Parathyroid adenoma (tissue), 2 donors: ENCODE results near the gene ADGRV1.
"Not testable (repeated sequence)": the region's sequence is repeated elsewhere in the genome, so short reads cannot be mapped to it uniquely, and the experiment has no call there.

Experiments used
- H2AFZ ChIP-seq: fragments of 300-600 bp; sonication (generic); one replicate; pipeline ENCODE4 v1.7.0; 2017; ENCODE audit warnings: antibody characterized with exemption, mild to moderate bottlenecking
- H3K27ac ChIP-seq: fragments of 300-600 bp; sonication (generic); one replicate; pipeline ENCODE4 v1.7.0; 2017
- H3K27me3 ChIP-seq: fragments of 300-600 bp; sonication (generic); one replicate; pipeline ENCODE4 v1.7.0; 2017; ENCODE audit warnings: low read length; ENCODE audit not compliant: control insufficient read depth, insufficient read depth
- H3K36me3 ChIP-seq: fragments of 300-600 bp; sonication (generic); one replicate; pipeline ENCODE4 v1.7.0; 2017; ENCODE audit warnings: low read length; ENCODE audit not compliant: control insufficient read depth, insufficient read depth
- H3K4me1 ChIP-seq: fragments of 300-600 bp; sonication (generic); one replicate; pipeline ENCODE4 v1.7.0; 2017; ENCODE audit warnings: control low read depth
- H3K4me2 ChIP-seq: fragments of 300-600 bp; sonication (generic); one replicate; pipeline ENCODE4 v1.7.0; 2017; ENCODE audit warnings: low read length
- H3K4me3 ChIP-seq: fragments of 300-600 bp; sonication (generic); one replicate; pipeline ENCODE4 v1.7.0; 2017; ENCODE audit warnings: low read depth, low read length
- H3K79me2 ChIP-seq: fragments of 300-600 bp; sonication (generic); one replicate; pipeline ENCODE4 v1.7.0; 2017; ENCODE audit warnings: control low read depth
- H3K9ac ChIP-seq: fragments of 300-600 bp; sonication (generic); one replicate; pipeline ENCODE4 v1.7.0; 2017; ENCODE audit warnings: mild to moderate bottlenecking
- H3K9me3 ChIP-seq: fragments of 300-600 bp; sonication (generic); one replicate; pipeline ENCODE4 v1.7.0; 2017; ENCODE audit warnings: low read length; ENCODE audit not compliant: control insufficient read depth
- CTCF ChIP-seq: fragments of 300-600 bp; sonication (generic); IDR thresholded peaks from one replicate; pipeline ENCODE4 v1.7.0; 2017; ENCODE audit warnings: antibody characterized with exemption, mild to moderate bottlenecking
- donor health status: primary hyperparathyroidism.

Gene ADGRV1

GRCh38 chr5:90813392-90813791 lies 254.8 kb downstream of the ADGRV1 start:
- no peak for TF ChIP-seq CTCF
- no peaks in the 10 kb centered on the region for H3K36me3 ChIP-seq
- H3K9me3 ChIP-seq = no peaks in the 10 kb centered on the region
- no peak overlapping the region for H2AFZ ChIP-seq
- no peak overlapping the region for H3K4me3 ChIP-seq
- no peak overlapping the region for H3K27ac ChIP-seq
- H3K79me2 ChIP-seq = no peaks in the 10 kb centered on the region
- no peaks in the 10 kb centered on the region for H3K4me1 ChIP-seq
- no peak overlapping the region for H3K4me2 ChIP-seq
- H3K27me3 ChIP-seq = no peaks in the 10 kb centered on the region
- H3K9ac ChIP-seq = no peak overlapping the region

DNA sequence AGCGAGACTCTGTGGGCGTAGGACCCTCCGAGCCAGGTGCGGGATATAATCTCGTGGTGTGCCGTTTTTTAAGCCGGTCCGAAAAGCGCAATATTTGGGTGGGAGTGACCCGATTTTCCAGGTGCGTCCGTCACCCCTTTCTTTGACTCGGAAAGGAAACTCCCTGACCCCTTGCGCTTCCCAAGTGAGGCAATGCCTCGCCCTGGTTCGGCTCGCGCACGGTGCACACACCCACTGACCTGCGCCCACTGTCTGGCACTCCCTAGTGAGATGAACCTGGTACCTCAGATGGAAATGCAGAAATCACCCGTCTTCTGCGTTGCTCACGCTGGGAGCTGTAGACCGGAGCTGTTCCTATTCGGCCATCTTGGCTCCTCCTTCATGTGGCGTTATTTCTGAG lies 263.5 kb downstream of the ADGRV1 start:
- H2AFZ ChIP-seq, H3K27me3 ChIP-seq, H3K36me3 ChIP-seq, H3K9ac ChIP-seq, H3K9me3 ChIP-seq, H3K79me2 ChIP-seq, H3K4me3 ChIP-seq, H3K27ac ChIP-seq, H3K4me2 ChIP-seq, H3K4me1 ChIP-seq: not testable (repeated sequence)

DNA sequence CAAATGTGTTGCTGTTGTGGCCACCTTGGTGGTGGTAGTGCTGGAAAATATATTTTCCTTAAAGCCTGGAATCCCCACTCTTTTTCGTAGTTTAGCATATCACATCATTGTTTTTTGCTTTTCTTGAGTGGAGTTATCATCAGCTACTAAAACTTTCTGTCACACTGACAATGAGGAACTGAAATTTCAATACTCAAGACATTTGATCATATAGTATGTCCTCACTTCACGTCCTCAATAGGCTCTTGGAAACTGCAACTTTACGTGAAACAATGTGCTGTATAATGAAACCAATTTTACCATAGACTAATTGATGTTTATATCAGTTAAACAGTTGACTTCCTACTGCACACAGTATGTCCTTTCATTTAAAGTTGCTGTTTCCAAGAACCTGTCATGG lies 265.8 kb downstream of the ADGRV1 start:
- no peak for TF ChIP-seq CTCF
- Histone ChIP-seq H3K36me3 (no peaks in the 10 kb centered on the region), H3K9ac (no peak overlapping the region), H3K4me1 (no peaks in the 10 kb centered on the region), H3K4me3 (no peak overlapping the region), H3K79me2 (no peaks in the 10 kb centered on the region), H3K4me2 (no peak overlapping the region), H3K27ac (no peak overlapping the region), H3K27me3 (no peaks in the 10 kb centered on the region), H3K9me3 (no peaks in the 10 kb centered on the region), H2AFZ (no peak overlapping the region)

DNA sequence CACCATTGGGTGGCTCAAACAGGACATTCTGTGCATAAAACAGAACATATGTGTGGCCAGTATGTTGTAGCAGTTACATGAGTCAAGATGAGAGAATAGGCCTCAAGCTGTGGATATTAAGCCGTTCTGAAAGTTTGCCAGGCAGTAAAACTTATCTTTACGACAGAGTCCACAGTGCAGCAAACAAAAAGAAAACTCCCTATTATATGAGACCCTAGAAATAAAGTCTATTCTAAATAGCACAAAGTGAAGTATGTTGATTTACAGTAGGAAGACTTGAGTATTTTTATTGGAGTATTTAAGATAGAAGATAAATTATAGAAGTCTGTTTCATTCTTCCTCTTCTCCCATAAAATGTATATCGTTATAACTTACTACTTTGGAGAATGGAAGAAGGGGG lies 271.5 kb downstream of the ADGRV1 start:
- Histone ChIP-seq H3K27ac (no peak overlapping the region), H3K27me3 (no peaks in the 10 kb centered on the region), H3K9ac (no peak overlapping the region), H3K4me3 (no peak overlapping the region), H3K4me2 (no peak overlapping the region), H3K79me2 (no peaks in the 10 kb centered on the region), H2AFZ (no peak overlapping the region), H3K36me3 (no peaks in the 10 kb centered on the region), H3K4me1 (no peaks in the 10 kb centered on the region), H3K9me3 (no peaks in the 10 kb centered on the region)
- TF ChIP-seq CTCF = no peak

DNA sequence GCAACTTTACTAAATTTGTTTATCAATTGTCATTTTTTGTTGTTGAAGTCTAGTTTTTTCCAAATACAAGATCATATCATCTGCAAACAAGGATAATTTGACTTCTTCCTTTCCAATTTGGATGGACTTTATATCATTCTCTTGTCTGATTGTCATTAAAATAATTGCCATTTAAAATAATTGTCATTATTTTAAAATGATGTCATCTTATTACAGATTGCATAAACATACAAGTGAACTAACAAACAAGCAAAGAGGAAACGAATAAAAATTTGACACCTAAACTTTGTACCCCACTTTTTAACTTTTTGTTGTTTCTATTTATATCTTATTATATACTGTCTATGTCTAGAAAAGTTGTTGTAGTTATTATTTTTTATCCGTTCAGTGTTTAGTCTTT lies 275.2 kb downstream of the ADGRV1 start:
- Histone ChIP-seq H3K27me3 (no peaks in the 10 kb centered on the region), H3K79me2 (no peaks in the 10 kb centered on the region), H2AFZ (no peak overlapping the region), H3K36me3 (no peaks in the 10 kb centered on the region), H3K27ac (no peak overlapping the region), H3K9ac (no peak overlapping the region), H3K9me3 (no peaks in the 10 kb centered on the region), H3K4me1 (no peaks in the 10 kb centered on the region), H3K4me3 (no peak overlapping the region), H3K4me2 (no peak overlapping the region)
- TF ChIP-seq CTCF = no peak
